GM18861 (cell line): ENCODE results near the gene SEZ6L.

Source experiments
- ATAC-seq: cut with Tn5 transposase; IDR thresholded peaks from one replicate; pipeline ENCODE4 v1.9.1; 2021; ENCODE audit not compliant: unreplicated experiment

The SEZ6L gene

DNA sequence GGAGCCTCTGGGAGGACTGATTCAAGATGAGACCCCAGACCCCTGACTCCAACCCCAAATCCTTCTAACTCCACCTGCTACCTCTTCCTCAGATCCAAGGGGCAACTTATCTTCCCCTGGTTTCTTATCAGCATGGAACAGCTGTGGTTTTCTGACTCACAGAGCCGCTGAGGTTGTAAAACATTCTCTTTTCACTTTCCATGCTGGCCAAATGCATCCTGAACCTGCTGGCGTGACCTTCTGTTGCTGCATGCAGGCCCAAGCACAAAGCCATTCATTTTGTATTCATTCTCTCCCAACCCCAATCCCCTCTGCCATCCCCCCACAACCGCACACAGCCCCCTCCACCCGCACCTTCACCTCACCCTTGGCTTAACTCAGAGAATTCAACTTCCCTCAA is 70.3 kb downstream of the SEZ6L start:
- no peak for ATAC-seq

DNA sequence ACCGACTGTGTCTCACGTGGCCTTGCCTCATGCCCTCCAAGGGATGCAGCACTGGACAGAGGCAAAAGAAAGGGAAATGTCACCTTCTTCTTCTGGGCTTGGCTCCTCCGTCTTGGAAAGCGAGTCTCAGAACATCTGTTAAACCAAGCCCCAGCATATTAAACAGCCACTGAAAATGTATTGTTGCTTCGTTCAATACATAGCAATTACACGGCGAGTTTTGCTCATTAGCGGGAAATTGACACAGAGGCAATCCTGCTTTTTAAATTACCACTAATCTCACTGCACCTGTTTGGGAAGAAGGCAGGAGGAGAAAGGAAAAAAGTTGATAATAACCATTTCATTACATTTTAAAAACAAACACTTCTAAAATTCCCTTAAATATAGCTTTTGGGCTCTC is 72.1 kb downstream of the SEZ6L start:
- no peak for ATAC-seq

- ATAC-seq: no peak
Observed at GRCh38 chr22:26245001-26245400, 75.7 kb downstream of the SEZ6L start.

- ATAC-seq: no peak
Observed at GRCh38 chr22:26246552-26246951, 77.3 kb downstream of the SEZ6L start.

- ATAC-seq: no peak
Observed at GRCh38 chr22:26251869-26252268, 82.6 kb downstream of the SEZ6L start.

- no peak for ATAC-seq
Observed at GRCh38 chr22:26259510-26259909, 90.2 kb downstream of the SEZ6L start.

DNA sequence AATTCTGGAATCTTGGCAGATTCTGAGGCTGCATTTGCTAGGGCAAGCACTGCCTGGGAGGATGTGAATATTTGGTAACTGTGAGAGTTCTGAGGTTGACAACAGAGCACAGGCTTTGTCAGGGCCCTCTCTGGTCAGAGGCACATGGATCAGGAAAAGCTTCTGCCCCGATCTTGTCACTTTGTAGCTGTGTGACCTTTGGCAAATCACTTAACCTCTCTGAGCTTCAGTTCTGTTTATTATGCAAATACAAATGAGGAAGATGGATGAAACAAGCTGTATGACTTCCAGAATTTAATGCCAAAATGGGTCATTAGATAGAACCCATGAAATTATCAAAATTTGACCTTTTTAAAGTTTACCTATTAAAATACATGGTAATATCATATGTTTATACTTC is 94.9 kb downstream of the SEZ6L start:
- no peak for ATAC-seq

- no peak for ATAC-seq
Observed at GRCh38 chr22:26265281-26265680, 96.0 kb downstream of the SEZ6L start.

GRCh38 chr22:26265909-26266308 is 96.6 kb downstream of the SEZ6L start:
- no peak for ATAC-seq

DNA sequence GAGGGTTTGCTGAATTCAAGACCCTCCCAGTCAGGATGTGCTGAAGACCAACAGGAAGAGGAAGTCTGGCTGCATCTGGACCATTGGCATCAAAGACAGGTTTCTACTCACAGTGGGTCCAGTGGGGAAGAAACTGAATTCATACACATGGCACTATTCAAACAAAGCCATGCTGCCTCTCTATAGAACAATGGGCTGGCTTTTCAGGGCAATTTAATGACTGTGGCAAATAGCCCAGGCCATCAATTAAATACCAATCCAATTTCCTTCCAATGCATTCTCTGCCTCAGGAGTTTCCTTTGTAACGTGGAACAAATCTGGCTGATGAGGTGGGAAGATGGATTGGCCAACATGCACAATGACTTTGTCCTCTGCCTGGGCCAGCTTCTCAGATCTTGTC is 98.6 kb downstream of the SEZ6L start:
- no peak for ATAC-seq

- ATAC-seq: no peak
Observed at GRCh38 chr22:26269572-26269971, 100.3 kb downstream of the SEZ6L start.

- no peak for ATAC-seq
Observed at GRCh38 chr22:26271427-26271826, 102.2 kb downstream of the SEZ6L start.

DNA sequence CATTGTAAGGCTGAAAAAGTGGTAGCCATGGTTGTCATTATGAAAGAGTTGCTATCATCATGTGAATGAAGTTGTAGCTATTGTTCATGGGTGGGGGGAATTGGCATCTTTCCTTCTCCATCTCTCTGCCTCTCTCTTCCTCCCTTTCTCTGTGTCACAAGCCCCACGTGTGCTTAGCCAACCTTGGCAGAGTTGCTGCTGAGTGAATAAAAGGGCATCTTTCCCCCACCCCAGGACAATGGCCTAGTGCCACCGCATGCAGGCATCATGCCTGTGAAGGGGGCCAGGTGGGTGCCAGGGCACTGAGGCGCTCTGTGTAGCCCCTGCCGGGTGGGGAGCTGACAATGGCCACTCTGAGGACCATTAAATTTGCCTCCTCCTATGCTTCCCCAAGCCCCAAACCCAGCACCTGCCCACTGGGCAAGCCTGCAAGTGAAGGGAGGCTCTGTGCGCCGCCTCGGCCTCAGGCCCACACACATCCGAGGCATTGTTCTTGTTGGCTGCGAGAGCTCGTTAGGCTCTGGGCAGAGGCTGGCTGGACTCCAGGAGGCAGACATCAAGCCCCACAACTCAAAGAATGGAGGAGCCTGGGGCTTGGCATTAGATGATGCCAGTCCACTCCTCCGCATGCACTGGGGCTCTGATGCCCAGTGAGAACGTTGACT is 103.9 kb downstream of the SEZ6L start:
- ATAC-seq: no peak

DNA sequence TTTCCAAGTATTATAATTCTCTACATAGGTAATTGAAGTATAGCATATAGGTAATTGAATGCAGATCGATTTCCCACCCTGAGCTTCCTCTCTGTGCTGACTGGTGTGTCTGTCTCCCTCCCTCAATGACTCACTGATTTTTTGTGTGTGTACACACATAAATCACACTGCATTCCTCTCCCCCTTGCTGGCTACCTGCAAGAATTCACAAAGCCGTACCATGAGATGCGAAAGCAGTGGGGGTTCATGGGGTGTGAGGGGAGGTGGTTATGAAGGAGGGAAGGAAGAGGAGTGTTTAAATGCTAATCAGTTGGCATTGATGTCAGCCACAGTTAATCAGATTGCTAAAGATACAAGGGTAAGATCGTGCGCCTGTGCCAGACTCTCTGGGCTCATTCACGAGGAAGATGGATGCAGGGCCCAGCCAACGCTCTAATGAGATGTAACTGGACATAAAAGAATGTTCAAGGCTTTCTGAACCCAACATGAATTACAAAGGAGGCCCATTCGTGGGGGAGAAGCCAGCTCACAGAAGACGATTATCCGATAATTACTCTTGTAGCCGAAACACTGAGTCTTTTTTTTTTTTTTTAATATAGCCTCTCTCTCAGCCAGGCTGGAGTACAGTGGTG is 107.4 kb downstream of the SEZ6L start:
- no peak for ATAC-seq

GRCh38 chr22:26281941-26282340 is 112.7 kb downstream of the SEZ6L start:
- ATAC-seq: no peak

DNA sequence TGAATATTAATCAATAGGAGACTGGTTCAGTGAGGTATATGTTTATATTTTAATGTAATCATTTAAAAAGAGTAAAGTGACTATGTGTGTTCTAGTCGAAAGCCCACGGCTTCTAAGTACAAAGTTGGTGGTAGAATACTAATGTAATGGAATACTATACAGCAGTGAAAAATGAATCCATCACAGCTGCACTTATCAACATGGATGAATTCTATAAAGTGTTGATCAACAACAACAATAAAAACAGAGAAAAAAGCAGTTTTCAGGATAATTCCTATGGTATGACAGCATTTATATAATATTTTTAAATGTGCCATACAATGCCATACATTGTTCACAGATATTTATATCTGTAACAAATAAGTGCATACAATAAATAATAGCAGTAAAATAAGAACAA is 114.1 kb downstream of the SEZ6L start:
- no peak for ATAC-seq

DNA sequence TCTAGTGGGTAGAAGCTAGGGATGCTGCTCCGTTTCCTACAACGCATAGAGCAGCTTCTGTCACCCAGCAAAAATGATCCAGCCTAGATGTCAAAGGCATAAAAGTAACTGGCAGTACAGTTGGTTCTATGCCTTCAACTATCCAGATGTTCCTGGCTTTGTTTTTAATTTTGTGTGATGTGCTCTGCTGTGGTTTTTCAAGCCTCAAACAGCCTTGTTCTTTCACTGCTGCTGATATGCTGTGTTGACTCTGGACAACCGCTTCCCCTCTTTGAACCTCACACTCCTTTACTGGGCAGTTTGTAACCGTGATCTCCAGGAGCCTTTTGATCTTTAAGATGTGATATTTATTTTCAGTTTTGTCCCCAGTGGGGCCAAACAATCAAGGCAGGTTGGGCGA is 116.4 kb downstream of the SEZ6L start:
- no peak for ATAC-seq

DNA sequence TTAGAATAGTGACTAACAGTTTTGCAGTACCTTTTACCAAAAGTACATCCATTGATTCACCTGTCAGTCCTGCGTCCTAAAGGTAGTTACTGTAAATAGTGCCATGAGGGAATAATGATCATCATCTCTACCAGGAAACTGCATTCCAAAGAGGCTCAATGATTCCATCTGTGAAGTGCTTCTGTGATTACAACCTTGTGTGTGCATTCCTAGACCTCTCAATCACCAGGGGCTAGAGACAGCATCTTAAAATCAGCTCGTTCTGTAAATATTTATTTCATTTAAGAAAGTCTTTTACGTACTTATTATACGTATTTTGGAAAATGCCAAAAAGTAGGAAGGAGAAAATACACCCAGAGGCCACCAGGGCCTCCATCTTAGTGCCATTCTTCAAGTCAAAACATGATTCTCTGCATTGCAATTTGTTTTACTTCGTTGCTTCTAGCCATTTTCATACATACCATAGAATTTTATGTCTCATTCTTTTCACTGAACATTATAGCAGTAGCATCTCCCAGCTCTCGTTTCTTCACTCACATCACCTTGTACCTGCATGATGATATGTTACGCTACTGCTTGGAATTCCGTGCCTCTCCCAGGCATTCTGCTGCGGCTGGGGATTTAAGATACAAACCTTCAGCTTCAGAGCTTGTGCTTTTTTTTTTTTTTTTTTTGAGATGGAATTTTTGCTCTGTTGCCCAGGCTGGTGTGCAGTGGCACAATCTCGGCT is 117.0 kb downstream of the SEZ6L start:
- no peak for ATAC-seq

DNA sequence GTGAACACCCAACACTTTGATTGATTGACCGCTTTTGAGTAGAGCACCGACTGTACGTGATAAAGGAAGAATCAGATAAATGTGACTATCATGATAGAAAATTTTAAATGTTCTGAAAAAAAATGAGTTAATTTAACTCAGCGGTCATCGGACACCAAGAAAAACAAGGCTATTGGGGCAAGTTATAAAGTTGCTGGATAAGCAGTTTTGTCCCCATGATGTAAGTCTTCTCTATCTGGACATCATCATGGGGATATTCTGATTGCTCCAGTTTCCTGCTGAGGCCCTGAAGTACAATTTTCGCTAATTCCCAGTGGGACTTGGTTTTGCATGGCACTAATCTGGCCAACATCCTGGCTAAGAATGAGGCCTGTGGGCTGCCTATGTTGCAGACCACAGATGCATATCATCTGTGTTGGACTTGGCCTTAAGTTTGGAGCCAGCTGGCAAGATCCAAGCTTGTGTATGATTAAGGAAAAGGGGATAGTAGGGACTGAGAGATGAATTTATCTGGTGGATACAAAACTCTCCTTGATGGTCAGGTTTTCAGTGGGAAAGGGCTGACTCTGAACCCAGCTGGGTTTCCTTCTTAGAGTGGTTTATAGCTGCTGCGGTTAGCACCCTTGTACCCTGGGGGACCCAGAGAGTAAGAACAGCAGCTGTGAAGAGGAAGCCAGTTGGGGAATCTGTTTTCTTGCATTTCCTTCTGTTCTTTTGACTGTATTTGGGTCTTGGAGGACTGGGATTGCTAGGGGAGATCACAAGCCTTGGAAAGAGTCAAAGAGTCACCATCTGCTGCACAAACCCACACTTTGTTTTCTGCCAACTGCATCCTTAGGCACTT is 118.3 kb downstream of the SEZ6L start:
- ATAC-seq: no peak

GRCh38 chr22:26289611-26290101 is 120.4 kb downstream of the SEZ6L start:
- ATAC-seq: no peak

DNA sequence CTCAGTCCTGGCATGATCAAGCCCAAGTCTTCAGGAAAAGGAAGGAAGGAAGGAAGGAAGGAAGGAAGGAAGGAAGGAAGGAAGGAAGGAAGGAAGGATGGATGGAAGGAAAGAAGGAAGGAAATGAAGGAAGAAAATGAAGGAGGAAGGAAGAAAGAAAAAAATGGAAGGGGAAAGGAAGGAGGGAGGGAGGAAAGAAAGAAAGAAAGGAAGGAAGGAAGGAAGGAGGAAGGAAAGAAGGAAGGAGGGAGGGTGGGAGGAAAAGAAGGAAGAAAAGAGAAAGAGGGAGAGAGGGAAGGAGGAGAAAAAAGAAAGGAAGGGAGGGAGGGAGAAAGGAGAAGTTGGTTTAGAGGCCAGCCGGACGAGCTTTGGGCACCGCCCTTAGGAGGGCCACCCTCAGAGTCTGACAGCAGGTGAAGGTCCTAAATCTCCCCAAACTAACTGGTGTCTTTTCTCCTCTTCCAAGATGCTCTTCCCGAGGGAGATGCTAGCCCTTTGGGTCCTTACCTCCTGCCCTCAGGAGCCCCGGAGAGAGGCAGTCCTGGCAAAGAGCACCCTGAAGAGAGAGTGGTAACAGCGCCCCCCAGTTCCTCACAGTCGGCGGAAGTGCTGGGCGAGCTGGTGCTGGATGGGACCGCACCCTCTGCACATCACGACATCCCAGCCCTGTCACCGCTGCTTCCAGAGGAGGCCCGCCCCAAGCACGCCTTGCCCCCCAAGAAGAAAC is 122.8 kb downstream of the SEZ6L start:
- ATAC-seq: no peak
